Esophagus muscularis mucosa (tissue), 4 donors: ENCODE data around the gene MFSD11. TPM values are rescaled to one million over a fixed set of nuclear protein-coding genes. Genes with fewer than 3 reads are reported as not detected.
"Not testable (repeated sequence)": the region's sequence is repeated elsewhere in the genome, so short reads cannot be mapped to it uniquely, and the experiment has no call there.

ENCODE experiments used
- DNase-seq: peaks from one replicate; pipeline ENCODE4 v3.0.0-alpha.2; 2017; ENCODE audit errors: extremely low spot score
- H3K27ac ChIP-seq, 4 donors: fragments of 200-600 bp; sonication (generic); replicated peaks in 1 of 4; 1 replicate in 3 of 4; 2 replicates in 1 of 4; pipeline ENCODE4 v1.5.1; 2016 to 2019; ENCODE audit warnings: mild to moderate bottlenecking in 1 of 4
- H3K27me3 ChIP-seq, 4 donors: fragments of 200-600 bp; sonication (generic); one replicate each; pipeline versions ENCODE4 v1.5.1 to v1.6.0; 2016 to 2019
- H3K36me3 ChIP-seq, 4 donors: fragments of 200-600 bp; sonication (generic); one replicate each; pipeline ENCODE4 v1.5.1; 2016 to 2019
- H3K4me1 ChIP-seq, 4 donors: fragments of 200-600 bp; sonication (generic); one replicate each; pipeline ENCODE4 v1.5.1; 2016 to 2019
- H3K4me3 ChIP-seq, 4 donors: fragments of 200-600 bp; sonication (generic); 1 replicate in 2 of 4; 2 replicates in 2 of 4; pipeline ENCODE4 v1.5.1; 2016 to 2019; ENCODE audit warnings: mild to moderate bottlenecking in 4 of 4, moderate library complexity in 1 of 4
- H3K9me3 ChIP-seq, 4 donors: fragments of 200-600 bp; sonication (generic); 1 replicate in 3 of 4; 2 replicates in 1 of 4; pipeline ENCODE4 v1.5.1; 2016 to 2019
- EP300 ChIP-seq: sonication (generic); formaldehyde crosslinking; IDR thresholded peaks from one replicate; pipeline ENCODE4 v1.6.1; 2017; ENCODE audit warnings: antibody characterized with exemption
- POLR2A ChIP-seq: fragments of 450-650 bp; IDR thresholded peaks from one replicate; pipeline ENCODE4 v1.6.1; 2017; ENCODE audit warnings: antibody characterized with exemption, moderate library complexity, mild to moderate bottlenecking, low read depth
- POLR2AphosphoS5 ChIP-seq, 2 donors: sonication (generic); formaldehyde crosslinking; IDR thresholded peaks; one replicate each; pipeline ENCODE4 v1.6.1; 2017; ENCODE audit warnings: antibody characterized with exemption in 2 of 2
- WGBS: methylation state at CpG from one replicate; pipeline ENCODE4 v1.1.5; 2018; 5-methylcytosine and 5-hydroxymethylcytosine counted together
- intact Hi-C: fragments of 100-400 bp; cut with DNase I; formaldehyde crosslinking; loops from one replicate; pipeline ENCODE4 v1.15.1; 2023
- total RNA-seq, 4 donors: library from RNA; depleted of rRNA; stranded (reverse); fragments of >200 nt; gene quantifications; one replicate each; pipeline versions ENCODE4 v1.1.0 to v1.2.1, GENCODE V29; 2016
- TF ChIP-seq, protein P1 (sequence below), 3 experiments: fragments of 200-600 bp in 2 of 3; fragments of 450-650 bp in 1 of 3; sonication (generic) in 2 of 3; IDR thresholded peaks; one replicate each; pipeline ENCODE4 v1.5.1; 2017 to 2019; ENCODE audit warnings: antibody characterized with exemption in 3 of 3, mild to moderate bottlenecking in 2 of 3, moderate library complexity in 1 of 3

Gene MFSD11
- total RNA-seq, 4 donors from 2014 or later: 17.1 to 22.4 (median 18.8) TPM

DNA sequence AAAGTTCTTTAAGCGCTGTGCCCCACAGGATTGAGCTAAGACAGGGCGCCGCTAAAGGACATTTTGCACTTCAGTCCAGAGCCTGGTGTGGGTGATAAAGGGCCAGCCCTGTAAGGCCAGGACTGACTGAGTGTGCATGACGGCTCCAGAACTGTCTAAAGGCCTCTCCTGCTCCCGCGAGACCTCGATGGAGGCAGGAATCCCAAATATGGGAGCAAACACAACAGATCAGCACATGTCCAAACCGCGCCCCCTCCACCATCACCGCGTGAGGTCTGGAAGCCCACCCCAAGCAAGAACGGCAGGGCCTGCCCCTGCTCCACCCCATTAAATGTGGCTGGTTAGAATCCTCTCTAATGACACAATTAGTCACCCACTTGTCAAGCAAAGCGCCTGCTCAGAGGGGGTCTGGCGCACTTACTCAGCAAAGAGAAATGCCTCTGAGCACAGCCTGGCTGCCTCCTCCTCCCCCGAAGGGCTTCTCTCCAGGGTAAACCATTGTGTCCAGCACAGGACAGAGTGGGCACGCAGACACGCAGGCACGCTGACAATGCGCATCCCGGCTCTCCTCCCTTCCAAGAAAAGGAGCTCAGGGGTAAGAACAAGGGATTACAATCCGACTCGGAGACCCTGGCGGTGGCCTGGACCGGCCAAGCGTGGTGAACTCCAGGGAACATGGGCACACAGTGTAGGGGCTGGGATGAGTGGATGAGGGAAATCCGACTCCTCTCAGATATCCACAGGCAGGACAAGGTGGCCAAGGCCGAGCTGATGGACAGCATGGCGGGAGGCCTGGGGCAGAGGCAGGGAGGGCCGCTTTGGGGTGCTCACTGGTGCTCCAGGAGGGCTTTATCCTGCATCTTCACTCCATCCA lies 28.6 kb upstream of the MFSD11 start:
- Histone ChIP-seq H3K27ac (peak overlapping the region; percentile 97 to 98 (median 98)), H3K4me3 (peak overlapping the region; percentile 78 to 98 (median 80)), H3K36me3 (peaks cover 0 to 18% (median 16%) of the 10 kb centered on the region in 4 donors), H3K4me1 (peaks cover 60 to 89% (median 78%) of the 10 kb centered on the region in 4 donors), H3K27me3 (no peaks in the 10 kb centered on the region), H3K9me3 (no peaks in the 10 kb centered on the region)
- intact Hi-C loops: no loop called here
- DNase-seq: peak; percentile 96
- 31% methylated on average over 19 of the region's 29 CpGs for WGBS
- TF ChIP-seq, protein P1, sequence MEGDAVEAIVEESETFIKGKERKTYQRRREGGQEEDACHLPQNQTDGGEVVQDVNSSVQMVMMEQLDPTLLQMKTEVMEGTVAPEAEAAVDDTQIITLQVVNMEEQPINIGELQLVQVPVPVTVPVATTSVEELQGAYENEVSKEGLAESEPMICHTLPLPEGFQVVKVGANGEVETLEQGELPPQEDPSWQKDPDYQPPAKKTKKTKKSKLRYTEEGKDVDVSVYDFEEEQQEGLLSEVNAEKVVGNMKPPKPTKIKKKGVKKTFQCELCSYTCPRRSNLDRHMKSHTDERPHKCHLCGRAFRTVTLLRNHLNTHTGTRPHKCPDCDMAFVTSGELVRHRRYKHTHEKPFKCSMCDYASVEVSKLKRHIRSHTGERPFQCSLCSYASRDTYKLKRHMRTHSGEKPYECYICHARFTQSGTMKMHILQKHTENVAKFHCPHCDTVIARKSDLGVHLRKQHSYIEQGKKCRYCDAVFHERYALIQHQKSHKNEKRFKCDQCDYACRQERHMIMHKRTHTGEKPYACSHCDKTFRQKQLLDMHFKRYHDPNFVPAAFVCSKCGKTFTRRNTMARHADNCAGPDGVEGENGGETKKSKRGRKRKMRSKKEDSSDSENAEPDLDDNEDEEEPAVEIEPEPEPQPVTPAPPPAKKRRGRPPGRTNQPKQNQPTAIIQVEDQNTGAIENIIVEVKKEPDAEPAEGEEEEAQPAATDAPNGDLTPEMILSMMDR (IDR thresholded peaks at IDR 0.05): no peak
- TF ChIP-seq POLR2AphosphoS5 (IDR thresholded peaks at IDR 0.05): peak; percentile 94 to 96

DNA sequence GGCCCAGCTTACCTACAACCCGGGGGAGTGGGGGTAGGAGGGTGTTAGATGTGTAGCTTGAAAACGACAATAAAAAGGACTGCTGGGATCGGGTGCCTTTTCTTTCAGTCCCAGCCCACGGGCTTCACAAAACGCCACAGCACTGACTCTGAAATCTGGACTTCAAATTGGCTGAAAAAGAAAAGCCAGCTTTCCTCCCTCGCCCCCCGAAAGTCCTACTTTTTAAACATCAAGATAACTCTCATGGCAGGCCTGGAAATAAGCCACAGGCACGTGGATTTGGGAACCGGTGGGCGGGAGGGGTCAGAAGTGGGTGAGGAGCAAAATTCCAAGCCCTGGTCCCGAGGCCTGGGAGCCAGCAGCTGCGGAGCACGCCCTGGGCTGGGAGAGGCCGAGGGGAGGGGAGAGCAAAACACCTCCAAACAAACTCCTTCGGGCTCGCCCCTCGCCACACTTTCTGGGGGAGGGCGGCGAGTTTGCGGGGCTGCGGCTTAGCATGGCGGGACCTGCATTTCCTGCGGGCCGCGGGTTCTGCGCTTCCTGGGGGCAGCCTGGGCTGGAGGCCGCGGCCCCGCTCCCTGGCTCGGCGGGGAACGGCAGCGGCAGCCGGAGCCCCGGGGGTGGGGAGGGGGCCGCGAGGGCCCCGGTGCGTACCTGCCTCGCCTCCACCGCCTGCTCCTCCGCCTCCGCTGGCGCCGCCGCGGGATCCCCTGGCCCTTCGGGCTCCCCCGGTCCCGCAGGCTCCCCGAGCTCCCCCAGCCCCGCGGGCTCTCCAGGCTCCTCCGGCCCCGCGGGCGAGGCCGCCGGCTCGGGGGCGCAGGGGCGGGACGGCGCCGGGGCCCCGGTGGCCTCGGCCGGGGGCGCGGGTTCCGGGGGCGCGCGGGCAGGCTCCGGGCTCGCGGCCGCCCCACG lies 27.7 kb upstream of the MFSD11 start:
- DNase-seq, H3K9me3 ChIP-seq, H3K27me3 ChIP-seq: not testable (repeated sequence)
- Histone ChIP-seq H3K27ac (peak overlapping the region; percentile 97 to 98 (median 98)), H3K36me3 (peaks cover under 1 to 24% (median 21%) of the 10 kb centered on the region in 4 donors), H3K4me1 (peaks cover 61 to 89% (median 78%) of the 10 kb centered on the region in 4 donors), H3K4me3 (peak overlapping the region; percentile 78 to 98 (median 80))
- 8% methylated on average over 29 of the region's 79 CpGs for WGBS
- intact Hi-C loops: loop anchor here (10.0 kb wide), 1 partner anchor 155 kb away; no protein-coding TSS in a partner anchor
- peak in 1 of 2 donors; percentile 28 for TF ChIP-seq POLR2AphosphoS5 (IDR thresholded peaks at IDR 0.05)

DNA sequence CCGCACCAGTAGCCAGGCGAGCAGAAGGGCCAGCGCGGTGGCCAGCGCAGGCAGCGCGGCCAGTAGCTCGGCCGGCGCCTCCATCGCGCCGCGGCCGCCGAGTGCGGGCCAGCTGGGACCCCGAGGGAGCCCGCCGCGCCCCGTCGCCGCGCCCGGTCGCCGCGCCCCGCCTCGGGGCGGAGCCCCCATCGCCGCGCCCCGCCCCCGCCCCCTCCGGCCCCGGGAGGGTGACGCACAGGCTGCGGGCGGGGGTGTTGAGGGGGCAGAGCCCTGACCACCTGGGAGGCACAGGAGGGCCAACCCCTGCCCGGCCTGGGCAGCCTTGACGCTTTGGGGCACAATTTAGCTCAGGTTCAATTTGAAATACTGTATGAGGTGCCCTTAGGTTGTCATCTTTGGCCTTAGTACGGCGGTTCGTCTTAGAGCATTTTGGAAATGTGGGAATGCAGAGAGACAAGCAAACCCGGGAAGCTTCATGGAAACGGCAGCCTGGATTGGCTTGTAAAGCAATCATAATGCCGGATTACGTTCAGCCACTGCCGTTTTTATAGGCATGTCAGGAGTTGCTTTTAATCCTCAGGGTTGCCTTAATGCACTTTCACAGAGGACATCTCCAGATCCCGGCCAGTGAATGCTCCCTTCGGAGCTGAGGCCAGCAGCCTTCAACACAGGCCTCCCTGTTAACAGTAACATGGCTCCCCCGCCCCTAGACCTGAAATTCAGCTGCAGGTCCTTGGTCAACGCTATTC lies 26.9 kb upstream of the MFSD11 start, which contains the start of gene MXRA7:
TSS of gene MXRA7 (minus strand) at position 103 of the 749 bp plus-strand sequence. CDS start at position 84, 19 bp downstream.
- no peaks in the 10 kb centered on the region for H3K27me3 ChIP-seq
- H3K4me1 ChIP-seq: peaks cover 62 to 89% (median 78%) of the 10 kb centered on the region in 4 donors
- no peak for DNase-seq
- H3K36me3 ChIP-seq: peaks cover 7 to 32% (median 29%) of the 10 kb centered on the region in 4 donors
- 8% methylated on average over 13 of the region's 56 CpGs for WGBS
- H3K9me3 ChIP-seq: no peaks in the 10 kb centered on the region
- TF ChIP-seq EP300: no peak
- TF ChIP-seq, protein P1 (IDR thresholded peaks at IDR 0.05): no peak
- no peak for TF ChIP-seq POLR2A
- TF ChIP-seq POLR2AphosphoS5 (IDR thresholded peaks at IDR 0.05): peak; percentile 71 to 78
- H3K4me3 ChIP-seq: peak within 1 kb of the TSS; percentile 78 to 98 (median 80)
- peak within 1 kb of the TSS; percentile 97 to 98 (median 98) for H3K27ac ChIP-seq
- intact Hi-C loops: loop anchor here (10.0 kb wide), 1 partner anchor 156 kb away; no protein-coding TSS in a partner anchor

DNA sequence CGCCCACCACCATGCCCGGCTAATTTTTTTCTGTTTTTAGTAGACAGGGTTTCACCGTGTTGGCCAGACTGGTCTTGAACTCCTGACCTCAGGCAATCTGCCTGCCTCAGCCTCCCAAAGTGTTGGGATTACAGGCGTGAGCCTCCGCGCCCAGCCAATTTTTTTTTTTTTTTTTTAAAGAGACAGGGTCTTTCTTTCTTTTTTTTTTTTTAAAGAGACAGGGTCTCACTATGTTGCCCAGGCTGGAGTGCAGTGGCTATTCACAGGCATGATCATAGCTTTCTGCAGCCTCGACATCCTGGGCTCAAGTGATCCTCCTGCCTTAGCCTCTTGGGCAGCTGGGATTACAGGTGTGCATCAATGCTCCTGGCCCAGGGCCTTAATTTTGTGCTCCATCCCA lies 25.6 kb upstream of the MFSD11 start:
- intact Hi-C loops: loop anchor here (10.0 kb wide), 1 partner anchor 158 kb away; no protein-coding TSS in a partner anchor
- H3K4me1 ChIP-seq: peaks cover 64 to 91% (median 76%) of the 10 kb centered on the region in 4 donors
- 59% methylated on average over 7 of the region's 7 CpGs for WGBS

DNA sequence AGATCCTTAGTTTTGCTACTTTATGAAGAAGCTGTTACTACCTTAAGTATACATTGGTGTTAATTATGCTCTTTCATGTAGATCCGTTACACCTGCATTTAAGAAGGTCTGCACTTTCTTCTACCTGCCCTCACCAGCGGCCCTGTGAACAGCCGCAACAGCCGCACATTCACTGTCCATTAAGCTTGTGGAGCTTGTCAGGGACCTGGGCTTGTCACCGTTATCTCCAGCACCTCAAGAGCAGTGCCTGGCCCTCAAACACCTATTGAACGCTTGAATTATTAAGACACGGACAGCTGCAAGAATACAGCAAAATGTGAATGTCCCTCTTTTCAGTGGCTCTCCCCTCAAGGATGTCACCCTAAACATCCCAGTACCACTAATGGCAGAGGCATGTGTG lies 24.2 kb upstream of the MFSD11 start:
- Histone ChIP-seq H3K4me1 (peaks cover 54 to 79% (median 64%) of the 10 kb centered on the region in 4 donors), H3K36me3 (peaks cover 32 to 59% (median 57%) of the 10 kb centered on the region in 4 donors), H3K9me3 (no peaks in the 10 kb centered on the region), H3K27me3 (no peaks in the 10 kb centered on the region), H3K4me3 (no peak overlapping the region), H3K27ac (peak overlapping the region in 2 of 4 donors; percentile 67 to 70)
- TF ChIP-seq, protein P1 (IDR thresholded peaks at IDR 0.05): no peak
- no peak for TF ChIP-seq EP300
- no peak for TF ChIP-seq POLR2A
- no peak for TF ChIP-seq POLR2AphosphoS5 (IDR thresholded peaks at IDR 0.05)
- DNase-seq: no peak
- intact Hi-C loops: loop anchor here (10.0 kb wide), 1 partner anchor 159 kb away; no protein-coding TSS in a partner anchor
- 90% methylated on average over 7 of the region's 7 CpGs for WGBS

More for the DNA sequence above, 25.6 kb upstream of the MFSD11 start:
- not testable (repeated sequence) for DNase-seq, H3K4me3 ChIP-seq, H3K27me3 ChIP-seq, H3K9me3 ChIP-seq
- peak overlapping the region; percentile 87 to 98 (median 90) for H3K27ac ChIP-seq
- H3K36me3 ChIP-seq: peaks cover 18 to 45% (median 42%) of the 10 kb centered on the region in 4 donors
